Measurements from ENCODE around the gene CHD2.

CHD2 gene

DNA sequence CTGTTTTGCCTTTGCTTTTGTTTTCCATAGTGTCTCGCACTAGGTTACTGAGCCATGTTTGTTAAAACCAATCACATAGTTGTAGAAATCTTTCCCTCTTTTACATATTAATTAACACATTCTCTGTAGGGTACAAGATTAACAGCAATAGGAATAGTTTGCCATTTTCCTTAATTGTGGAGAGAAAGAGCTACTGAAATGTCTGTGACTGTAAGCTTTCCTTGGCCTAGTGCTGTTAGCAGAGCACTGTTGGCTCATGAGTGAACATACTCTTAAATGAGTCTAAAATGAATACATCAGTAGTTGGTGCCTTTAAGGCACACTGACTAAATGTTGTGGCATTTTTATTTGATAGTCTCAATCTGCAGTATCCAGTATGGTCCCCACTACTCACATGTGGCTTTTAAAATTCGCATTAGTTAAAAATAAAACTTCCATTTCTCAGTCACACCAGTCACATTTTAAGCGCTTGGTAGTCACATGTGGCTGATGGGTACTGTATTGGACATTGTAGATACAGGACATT is 28.2 kb downstream of the CHD2 start:
- in situ Hi-C loops (cut with HindIII; ENCODE audit: low sequenced_read_pairs) = loop anchor here (10.0 kb wide), 1 partner anchor 143 kb away; no protein-coding TSS in a partner anchor

DNA sequence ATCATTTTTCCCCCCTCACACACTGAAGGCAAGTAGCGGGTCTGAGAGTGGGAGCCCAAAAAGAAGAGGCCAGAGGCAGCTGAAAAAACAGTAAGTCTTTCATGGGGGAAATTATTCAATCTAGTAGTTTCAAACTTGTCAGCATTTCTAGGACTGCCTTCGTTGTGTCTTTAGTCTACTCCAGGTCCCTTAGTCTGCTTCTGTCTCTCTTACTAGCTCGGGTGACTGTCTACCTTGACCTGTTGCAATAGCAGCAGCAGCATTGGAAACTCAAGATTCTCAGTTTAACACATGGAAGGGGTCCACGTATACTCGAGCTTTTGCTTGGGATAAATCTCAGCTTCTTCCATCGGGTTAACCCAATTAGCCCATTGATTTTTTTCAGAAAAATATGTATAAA is 28.9 kb downstream of the CHD2 start:
- in situ Hi-C loops (cut with HindIII; ENCODE audit: low sequenced_read_pairs) = loop anchor here (10.0 kb wide), 1 partner anchor 144 kb away; no protein-coding TSS in a partner anchor

DNA sequence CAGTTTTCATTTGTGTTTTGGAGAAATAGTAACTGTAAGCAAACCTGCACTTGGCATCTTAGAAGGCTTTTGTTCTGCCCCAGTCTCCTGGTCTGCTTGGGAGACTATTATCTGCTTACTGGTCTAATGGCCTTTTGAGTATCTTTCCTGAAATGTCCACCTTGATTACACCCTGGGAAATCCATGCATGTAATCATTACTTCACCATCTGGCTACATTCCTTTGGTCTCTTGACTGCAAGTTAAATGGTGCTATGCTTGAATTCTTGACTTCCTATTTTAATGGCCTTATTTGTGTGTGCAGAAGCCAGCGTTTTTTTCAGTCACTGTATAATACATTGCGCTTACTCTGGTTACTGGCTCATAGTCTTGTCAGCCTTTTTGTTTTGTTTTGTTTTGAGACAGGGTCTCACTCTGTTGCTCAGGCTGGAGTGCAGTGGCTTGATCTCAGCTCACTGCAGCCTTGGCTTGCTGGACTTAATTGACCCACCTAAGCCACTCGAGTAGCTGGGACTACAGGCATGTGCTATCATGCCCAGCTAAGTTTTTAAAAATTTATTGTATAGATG is 30.0 kb downstream of the CHD2 start:
- in situ Hi-C loops (cut with HindIII; ENCODE audit: low sequenced_read_pairs) = no loop called here

DNA sequence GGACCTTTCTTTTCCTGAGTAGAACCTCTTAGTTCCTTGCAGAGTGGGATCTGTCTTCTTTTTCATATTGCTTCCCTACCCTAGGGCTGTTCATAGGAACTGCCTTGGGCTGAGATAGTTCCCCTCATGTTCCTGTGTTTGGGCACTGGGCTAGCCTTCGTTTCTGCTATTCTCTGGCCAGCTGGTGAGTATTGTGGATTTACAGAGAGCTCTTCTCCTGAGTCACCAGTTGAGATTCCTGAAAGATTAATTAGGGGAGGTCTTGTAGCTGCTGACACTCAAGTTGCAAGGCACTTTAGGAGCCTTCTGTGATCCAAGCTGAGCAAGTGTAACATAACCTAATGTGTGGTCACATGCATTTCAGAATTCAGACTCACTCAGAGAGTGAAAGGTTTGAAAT is 30.7 kb downstream of the CHD2 start:
- in situ Hi-C loops (cut with HindIII; ENCODE audit: low sequenced_read_pairs) = no loop called here

DNA sequence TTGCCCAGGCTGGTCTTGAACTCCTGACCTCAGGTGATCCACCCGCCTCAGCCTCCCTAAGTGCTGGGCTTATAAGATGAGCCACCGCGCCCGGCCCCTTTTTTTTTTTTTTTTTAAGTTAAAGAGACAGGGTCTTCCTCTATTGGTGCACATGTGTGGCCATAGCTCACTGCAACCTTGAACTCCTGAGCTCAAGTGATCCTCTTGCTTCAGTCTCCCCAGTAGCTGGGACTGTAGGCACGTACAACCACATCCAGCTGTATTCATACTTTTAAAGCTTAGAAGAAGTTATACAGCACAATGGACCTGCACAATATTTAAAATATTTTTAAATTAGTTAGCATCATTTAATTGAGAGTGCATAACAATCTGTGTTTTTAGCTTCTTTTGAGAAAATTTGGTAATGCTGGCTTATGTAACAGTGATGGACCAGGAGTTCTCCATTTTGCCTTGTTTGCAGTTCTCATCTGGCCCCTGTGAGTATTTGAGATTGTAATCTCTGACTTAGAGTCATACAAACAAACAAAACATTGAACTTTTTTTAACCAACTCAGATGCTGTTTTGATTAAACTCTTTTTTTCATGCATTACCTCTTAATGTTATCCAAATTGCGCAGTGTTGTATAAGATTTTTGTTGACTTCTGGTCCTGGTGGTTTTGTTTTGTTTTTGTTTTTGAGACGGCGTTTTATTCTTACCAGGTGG is 33.0 kb downstream of the CHD2 start:
- in situ Hi-C loops (cut with HindIII; ENCODE audit: low sequenced_read_pairs) = no loop called here

DNA sequence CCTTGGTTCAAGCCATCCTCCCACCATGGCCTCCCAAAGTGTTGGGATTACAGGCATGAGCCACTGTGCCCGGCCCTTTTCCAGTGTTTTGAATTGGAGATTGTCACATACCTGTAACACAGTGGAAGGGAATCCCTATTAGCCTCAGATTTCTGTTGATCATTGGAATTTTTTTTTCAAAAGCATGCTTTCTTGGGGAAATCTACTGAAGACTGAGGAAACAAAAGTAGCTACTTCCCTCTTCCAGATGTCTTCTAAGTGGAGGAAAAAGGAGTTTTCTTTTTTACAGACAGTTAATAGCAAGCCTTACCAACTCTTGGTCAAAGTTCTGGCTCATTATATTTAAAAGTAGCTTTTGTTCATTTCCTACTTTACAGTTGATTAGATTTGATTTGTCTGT is 33.7 kb downstream of the CHD2 start:
- in situ Hi-C loops (cut with HindIII; ENCODE audit: low sequenced_read_pairs) = no loop called here

DNA sequence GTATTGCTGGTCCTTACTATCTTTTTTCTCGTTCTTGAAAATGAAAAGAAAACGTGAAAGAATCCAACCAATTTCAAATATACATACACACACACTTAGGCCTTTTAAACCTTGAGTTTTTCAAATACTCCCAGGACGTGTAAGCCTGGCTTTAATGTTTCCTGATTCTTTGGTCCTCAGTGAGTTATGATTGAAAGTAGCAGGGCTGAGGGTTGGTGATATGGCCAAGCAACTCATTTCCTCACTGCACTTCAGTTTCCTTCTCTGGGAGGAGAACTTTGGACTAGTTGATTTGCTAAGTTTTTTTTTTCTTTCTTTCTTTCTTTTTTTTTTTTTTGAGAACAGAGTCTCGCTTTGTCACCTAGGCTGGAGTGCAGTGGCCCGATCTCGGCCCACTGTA is 34.6 kb downstream of the CHD2 start:
- in situ Hi-C loops (cut with HindIII; ENCODE audit: low sequenced_read_pairs) = no loop called here

DNA sequence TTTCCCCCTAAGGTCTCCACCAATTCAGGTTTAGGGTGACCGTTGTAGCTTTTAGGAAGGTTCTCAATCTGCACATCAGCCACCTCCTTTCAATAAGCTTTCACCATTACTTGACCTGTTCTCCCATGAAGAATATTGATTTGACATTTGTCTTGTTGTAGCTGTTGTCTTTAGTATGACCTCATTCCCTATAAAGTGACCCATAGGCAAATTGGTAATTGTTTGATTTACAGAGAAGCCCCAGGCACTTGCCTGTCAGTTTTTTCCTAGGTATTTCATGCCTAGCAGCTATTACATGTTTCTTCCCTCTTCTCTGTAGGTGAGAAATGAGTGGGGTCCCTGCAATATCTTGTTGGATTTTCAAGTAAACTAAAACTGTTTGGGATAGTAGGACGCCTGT is 36.0 kb downstream of the CHD2 start:
- in situ Hi-C loops (cut with HindIII; ENCODE audit: low sequenced_read_pairs) = no loop called here

DNA sequence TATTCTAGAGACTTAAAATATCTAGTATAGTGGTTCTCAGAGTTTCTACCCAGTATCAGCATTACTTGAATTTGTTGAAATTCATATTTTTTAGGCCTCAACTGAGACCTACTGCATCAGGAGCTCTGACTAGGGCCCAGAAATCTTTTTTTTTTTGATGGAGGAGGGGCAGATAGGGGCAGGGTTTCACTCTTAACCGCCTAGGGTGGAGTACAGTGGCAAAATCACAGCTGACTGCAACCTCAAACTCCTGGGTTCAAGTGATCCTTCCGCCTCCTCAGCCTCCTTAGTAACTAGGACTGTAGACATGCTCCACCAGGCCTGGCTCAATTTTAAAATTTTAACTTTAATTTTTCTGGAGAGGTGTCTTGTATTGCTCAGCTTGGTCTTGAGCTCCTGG is 36.6 kb downstream of the CHD2 start:
- in situ Hi-C loops (cut with HindIII; ENCODE audit: low sequenced_read_pairs) = no loop called here

DNA sequence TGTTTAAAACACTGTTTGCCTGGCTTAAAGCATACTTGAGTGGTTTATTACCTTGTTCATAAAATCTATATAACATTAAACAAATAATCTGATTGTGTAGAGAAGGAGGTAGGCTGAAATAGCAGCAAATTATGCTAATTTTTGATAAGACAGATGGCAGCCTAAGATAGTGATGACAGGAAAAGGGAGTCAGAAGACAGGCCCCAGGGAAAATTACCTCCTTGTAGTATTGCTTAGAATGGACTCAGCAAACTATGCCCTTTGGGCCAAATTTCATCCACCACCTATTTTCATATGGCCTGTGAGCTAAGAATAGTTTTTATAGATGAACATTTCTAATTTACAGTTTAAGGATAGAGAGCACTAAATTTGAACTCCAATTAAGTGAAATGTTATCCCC is 37.8 kb downstream of the CHD2 start:
- in situ Hi-C loops (cut with HindIII; ENCODE audit: low sequenced_read_pairs) = no loop called here

DNA sequence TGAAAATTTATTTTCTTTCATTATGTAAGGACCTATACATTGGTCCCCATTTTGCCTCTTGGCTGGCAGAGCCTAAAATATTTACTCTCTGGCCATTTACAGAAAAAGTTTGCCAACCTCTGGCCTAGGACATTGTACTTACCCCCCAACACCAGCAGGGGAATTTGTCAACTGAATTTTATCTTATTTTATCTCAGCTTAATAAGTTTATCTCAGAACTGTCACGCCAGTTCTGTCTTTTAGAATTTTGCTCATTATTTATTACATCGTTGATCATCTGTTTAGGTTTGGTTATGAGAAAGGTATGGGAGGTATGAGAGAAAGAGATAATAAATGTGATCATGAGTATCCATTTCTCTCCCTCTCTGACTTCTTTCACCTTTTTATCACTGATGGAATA is 38.3 kb downstream of the CHD2 start:
- in situ Hi-C loops (cut with HindIII; ENCODE audit: low sequenced_read_pairs) = no loop called here

DNA sequence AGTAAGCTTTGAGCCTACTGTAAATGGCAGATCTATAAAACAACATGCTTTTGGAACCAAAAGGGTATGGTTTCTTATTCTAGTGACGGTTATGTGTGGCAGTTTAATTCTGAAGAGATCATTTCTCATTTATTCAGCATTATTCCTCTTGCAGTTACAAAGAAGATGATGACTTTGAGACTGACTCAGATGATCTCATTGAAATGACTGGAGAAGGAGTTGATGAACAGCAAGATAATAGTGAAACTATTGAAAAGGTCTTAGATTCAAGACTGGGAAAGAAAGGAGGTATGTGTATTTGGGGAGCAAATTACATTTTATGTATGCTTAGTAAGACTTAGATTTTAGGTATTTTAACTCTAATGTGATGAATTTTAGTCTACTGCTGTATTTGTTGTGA is 41.5 kb downstream of the CHD2 start:
- in situ Hi-C loops (cut with HindIII; ENCODE audit: low sequenced_read_pairs) = no loop called here

DNA sequence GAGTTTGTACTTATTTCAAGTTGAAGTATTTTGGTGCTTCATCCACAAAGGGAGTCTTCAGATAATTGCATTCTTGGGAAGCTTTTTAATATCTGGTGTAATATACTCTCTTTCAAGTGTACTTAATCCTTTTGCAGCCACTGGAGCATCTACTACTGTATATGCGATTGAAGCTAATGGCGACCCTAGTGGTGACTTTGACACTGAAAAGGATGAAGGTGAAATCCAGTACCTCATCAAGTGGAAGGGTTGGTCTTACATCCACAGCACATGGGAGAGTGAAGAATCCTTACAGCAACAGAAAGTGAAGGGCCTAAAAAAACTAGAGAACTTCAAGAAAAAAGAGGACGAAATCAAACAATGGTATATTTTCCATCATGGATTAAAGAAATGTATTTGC is 42.6 kb downstream of the CHD2 start:
- in situ Hi-C loops (cut with HindIII; ENCODE audit: low sequenced_read_pairs) = no loop called here

DNA sequence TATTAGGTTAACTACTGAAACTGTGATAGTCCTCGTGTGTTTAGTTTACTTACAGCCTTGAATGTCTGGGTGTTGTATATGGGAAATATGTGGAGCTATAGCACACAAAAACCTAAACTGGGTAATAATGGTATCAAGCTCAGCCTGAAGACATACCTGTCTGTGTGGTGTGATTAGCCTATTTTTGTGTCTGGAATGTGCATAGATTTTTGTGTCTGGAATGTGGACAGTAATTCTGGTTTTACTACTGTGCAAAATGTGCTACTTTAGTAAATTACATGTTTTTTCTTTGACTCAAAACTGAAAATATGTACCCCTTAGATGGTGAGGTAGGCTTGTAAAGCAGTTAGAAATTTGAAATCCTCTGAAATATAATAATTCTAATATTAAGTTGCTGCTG is 43.5 kb downstream of the CHD2 start:
- in situ Hi-C loops (cut with HindIII; ENCODE audit: low sequenced_read_pairs) = no loop called here

DNA sequence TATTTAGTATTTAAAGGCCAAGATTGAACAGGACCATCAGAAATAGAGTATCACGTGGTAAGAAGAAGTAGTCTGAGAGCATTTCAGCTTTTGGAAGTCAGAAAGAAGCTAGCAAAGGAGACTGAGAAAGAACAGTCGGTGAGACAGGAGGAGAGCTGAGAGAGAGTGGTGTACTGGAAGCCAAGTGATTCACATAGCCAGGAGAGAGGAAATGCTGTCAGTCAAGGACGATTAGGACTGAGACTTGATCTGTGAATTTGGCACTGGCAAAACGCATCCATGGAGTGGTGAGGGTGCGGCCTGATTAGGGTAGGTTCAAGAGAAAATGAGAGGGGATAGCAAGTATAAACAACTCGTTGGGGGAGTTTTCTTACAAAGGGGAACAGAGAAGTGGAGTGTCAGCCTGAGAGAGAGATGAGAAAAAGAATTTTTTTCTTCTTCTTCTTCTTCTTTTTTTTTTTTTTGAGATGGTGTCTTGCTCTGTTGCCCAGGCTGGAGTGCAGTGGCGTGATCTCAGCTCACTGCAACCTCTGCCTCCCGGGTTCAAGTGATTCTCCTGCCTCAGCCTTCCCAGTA is 44.9 kb downstream of the CHD2 start:
- in situ Hi-C loops (cut with HindIII; ENCODE audit: low sequenced_read_pairs) = no loop called here

DNA sequence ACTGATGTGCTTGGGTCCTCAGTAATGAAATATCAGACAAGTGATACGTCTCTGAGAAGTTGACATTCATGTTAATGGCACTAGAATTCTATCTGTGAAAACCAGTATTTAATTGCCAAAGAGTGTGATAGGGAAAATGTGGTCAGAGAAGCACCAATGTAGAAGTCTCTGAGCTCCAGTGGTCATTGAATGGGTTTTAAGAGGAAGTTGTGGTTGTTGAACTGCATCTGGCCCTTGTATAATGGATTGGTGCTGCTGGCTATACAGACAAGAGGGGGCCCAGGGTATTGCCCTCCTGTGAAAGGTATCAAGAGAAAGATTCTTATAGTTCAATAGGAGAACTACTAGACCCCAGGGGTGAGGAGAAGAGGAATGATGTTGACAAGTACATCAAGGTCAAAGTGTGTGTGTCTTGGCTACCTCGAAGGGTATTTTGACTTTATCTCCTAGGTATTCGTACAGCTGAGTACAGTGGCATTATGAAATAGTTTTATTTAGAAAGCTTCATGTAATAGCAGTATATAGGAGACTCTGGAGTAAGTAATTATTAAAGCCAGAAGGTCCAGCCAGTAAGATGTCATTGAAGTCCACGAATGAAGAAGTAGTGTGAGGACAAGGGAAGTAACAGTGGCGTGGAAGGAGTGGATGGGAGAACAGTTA is 47.1 kb downstream of the CHD2 start:
- in situ Hi-C loops (cut with HindIII; ENCODE audit: low sequenced_read_pairs) = no loop called here

DNA sequence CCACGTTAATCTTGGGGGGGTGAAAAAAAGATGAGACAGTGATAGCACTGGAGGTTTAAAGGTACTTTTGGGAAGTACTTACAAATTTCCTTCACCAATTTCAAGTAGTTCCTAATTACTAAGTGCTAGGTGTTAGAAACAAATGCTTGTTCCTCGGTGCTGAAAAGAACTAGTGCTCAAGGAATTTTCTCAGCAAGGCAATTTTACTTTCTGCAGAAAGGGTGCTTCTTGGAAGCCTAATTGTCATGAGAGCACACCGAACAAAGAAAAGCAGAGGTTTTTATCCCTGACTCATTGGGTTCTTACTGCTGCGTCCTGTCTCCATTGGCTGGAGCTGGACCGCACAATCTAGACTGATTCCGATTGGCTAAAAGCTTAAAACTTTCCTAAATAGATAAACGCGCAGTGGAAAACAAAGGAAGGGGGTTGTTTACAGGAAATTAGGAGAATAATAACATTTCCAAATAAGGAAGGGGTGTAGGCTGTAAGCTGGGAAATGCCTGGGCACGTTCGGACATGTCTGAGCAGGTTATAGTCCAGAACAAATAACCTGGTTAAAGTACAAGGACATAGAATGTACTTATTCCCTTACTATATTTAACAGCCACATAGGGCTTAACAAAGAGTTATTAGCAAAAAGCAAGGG is 49.6 kb downstream of the CHD2 start:
- in situ Hi-C loops (cut with HindIII; ENCODE audit: low sequenced_read_pairs) = no loop called here

DNA sequence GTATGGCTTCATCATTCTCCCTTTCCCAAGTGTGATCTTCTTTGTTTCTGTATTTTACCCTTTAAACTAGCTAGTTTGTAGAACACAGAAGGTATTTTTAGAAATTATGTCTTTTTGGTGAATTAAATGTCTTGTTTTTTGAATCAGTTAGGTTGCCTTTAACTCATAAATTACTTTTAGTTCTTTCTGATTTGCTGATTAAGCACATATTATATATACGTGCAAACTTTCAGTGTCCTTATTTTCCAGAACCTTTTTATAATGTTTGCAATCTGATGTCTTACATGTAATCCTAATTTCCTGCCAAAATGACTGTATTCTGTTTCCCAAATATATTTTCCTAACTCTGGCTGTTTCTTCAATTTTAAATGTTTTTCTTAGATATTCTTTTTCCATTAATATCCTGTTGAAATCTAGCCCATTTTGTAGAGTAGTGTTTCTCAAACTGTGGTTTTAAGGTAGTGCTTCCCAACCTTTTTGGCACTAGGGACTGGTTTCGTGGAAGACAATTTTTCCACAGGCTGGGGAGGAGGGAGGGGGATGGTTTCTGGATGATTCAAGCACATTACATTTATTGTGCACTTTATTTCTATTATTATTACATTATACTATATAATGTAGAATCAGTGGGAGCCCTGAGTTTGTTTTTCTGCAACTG is 51.8 kb downstream of the CHD2 start:
- in situ Hi-C loops (cut with HindIII; ENCODE audit: low sequenced_read_pairs) = no loop called here

DNA sequence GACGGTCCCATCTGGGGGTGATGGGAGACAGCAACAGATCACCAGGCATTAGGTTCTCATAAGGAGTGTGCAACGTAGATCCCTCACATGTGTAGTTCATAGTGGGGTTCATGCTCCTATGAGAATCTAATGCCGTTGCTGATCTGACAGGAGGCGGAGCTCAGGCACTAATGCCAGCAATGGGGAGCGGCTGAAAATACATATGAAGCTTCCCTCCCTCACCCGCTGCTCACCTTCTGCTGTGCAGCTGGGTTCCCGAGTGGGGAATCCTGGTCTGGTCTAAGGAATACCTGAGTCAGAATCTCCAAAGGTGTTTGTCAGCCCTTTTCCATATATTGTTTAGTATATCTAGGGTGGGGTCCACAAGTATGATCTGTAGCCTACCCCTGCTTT is 52.3 kb downstream of the CHD2 start:
- in situ Hi-C loops (cut with HindIII; ENCODE audit: low sequenced_read_pairs) = no loop called here

DNA sequence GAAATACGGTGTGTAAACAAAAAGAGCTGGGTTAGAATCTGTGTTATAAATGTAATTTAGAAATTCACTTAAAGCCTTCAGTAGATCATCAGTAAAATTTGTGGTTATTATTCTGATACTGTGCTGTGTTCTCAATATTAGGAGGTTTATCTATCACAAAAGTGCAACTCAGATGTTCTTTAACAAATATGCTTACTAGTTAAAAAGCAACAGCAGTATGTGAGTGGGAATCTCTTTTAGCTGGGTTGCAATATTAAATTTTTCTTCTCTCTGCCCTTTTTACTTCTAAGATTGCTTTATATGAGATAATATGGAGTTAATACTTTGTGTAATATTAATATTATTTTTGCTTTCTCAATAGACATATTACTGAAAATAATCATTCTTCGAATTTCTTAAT is 53.4 kb downstream of the CHD2 start:
- in situ Hi-C loops (cut with HindIII; ENCODE audit: low sequenced_read_pairs) = no loop called here

DNA sequence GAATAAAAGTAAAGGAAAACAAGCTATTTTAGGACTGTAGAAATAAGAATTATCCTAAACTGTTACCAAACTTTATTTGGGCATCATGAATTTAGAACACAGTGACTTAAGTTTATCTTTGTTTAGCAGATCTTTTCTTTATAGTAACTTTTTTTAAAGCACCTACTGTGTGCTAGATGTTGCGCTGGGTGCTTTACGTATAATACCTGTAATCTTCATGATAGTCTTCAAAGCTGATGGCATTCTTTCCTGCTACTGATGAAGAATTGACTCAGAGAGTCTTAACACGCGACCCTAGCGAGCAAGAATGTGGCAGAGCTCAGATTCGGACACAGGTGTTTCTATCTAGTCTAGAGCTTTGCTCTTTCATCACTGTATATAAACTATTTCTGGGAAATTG is 53.9 kb downstream of the CHD2 start:
- in situ Hi-C loops (cut with HindIII; ENCODE audit: low sequenced_read_pairs) = no loop called here
